Measurements from ENCODE around the gene COL5A3.

DNA sequence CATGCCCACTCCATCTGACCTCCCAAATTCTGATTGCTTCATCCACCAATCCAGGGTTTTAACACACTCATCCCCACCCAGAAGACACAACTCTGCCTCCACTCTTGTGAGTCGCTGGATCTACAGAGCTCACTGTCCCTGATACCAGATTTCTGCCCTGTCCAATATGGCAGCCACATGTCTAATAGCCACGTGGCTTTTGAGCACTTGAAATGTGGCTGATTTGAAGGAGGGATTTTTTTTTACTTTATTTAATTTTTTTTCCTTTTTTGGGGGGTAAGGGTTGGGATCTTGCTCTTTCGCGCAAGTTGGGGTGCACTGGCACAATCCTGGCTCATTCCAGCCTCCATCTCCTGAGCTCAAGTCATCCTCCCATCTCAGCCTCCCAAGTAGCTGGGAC is 49.2 kb downstream of the COL5A3 start:
- TF ChIP-seq, protein P1, sequence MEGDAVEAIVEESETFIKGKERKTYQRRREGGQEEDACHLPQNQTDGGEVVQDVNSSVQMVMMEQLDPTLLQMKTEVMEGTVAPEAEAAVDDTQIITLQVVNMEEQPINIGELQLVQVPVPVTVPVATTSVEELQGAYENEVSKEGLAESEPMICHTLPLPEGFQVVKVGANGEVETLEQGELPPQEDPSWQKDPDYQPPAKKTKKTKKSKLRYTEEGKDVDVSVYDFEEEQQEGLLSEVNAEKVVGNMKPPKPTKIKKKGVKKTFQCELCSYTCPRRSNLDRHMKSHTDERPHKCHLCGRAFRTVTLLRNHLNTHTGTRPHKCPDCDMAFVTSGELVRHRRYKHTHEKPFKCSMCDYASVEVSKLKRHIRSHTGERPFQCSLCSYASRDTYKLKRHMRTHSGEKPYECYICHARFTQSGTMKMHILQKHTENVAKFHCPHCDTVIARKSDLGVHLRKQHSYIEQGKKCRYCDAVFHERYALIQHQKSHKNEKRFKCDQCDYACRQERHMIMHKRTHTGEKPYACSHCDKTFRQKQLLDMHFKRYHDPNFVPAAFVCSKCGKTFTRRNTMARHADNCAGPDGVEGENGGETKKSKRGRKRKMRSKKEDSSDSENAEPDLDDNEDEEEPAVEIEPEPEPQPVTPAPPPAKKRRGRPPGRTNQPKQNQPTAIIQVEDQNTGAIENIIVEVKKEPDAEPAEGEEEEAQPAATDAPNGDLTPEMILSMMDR (IDR thresholded peaks at IDR 0.05; ENCODE audit: low read depth, low read length, missing input control): no peak
- TF ChIP-seq, protein P2, sequence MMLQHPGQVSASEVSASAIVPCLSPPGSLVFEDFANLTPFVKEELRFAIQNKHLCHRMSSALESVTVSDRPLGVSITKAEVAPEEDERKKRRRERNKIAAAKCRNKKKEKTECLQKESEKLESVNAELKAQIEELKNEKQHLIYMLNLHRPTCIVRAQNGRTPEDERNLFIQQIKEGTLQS (IDR thresholded peaks at IDR 0.05): no peak
- TF ChIP-seq TAF1 (conservative IDR thresholded peaks at IDR 0.05) (no peak), HNF4A (conservative IDR thresholded peaks at IDR 0.05) (no peak), ZBTB33 (IDR thresholded peaks at IDR 0.05) (no peak), RAD21 (IDR thresholded peaks at IDR 0.05) (no peak), GABPA (IDR thresholded peaks at IDR 0.05 in 1 of 2, conservative IDR thresholded peaks at IDR 0.05 in 1 of 2) (no peak)
